Activated naive CD4-positive, alpha-beta T cell treated with anti-CD3 and anti-CD28 coated beads, Interleukin-2, amount 50 U/mL, for 24 hours (primary cell): ENCODE measurements around the gene ERAP2.

ENCODE experiments used
- H3K27ac Mint-ChIP-seq: one replicate; pipeline ENCODE4 v1.8.0; 2021; ENCODE audit warnings: mild to moderate bottlenecking, mixed read lengths
- H3K27me3 Mint-ChIP-seq: one replicate; pipeline ENCODE4 v1.8.0; 2021; ENCODE audit warnings: mixed read lengths
- H3K36me3 Mint-ChIP-seq: one replicate; pipeline ENCODE4 v1.8.0; 2021; ENCODE audit warnings: mixed read lengths
- H3K4me1 Mint-ChIP-seq: one replicate; pipeline ENCODE4 v1.8.0; 2021; ENCODE audit warnings: mixed read lengths
- H3K4me3 Mint-ChIP-seq: one replicate; pipeline ENCODE4 v1.8.0; 2021; ENCODE audit warnings: mild to moderate bottlenecking, mixed read lengths
- H3K9me3 Mint-ChIP-seq: one replicate; pipeline ENCODE4 v1.8.0; 2021; ENCODE audit warnings: mixed read lengths

ERAP2 gene

GRCh38 chr5:96904054-96904931, 28.0 kb downstream of the ERAP2 start:
- Mint-ChIP-seq H3K27ac (peak overlapping the region; percentile 12), H3K9me3 (no peaks in the 10 kb centered on the region), H3K27me3 (no peaks in the 10 kb centered on the region), H3K4me3 (no peak overlapping the region), H3K36me3 (peaks cover 24% of the 10 kb centered on the region), H3K4me1 (peaks cover 39% of the 10 kb centered on the region)

DNA sequence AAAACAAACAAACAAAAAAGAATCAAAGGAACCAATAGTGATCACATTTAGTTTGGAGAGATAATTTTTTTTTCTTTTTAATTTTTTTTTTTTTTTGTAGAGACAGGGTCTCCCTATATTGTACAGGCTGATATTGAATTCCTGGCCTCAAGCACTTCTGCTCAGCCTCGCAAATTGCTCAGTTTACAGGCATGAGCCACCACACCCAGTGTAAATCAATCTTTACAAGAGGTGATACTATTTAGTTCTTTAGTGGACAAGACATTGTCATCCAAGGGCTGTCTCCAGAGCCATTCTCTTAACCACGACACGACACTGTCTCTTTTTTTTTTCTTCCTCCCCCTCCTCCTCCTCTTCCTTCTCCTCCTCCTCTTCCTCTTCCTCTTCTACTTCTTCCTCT, 29.6 kb downstream of the ERAP2 start:
- Mint-ChIP-seq H3K27me3 (no peaks in the 10 kb centered on the region), H3K4me1 (peaks cover 43% of the 10 kb centered on the region), H3K9me3 (no peaks in the 10 kb centered on the region), H3K36me3 (peaks cover 25% of the 10 kb centered on the region), H3K27ac (peak overlapping the region; percentile 64), H3K4me3 (no peak overlapping the region)

- H3K27ac Mint-ChIP-seq: peak overlapping the region; percentile 65
- H3K27me3 Mint-ChIP-seq: no peaks in the 10 kb centered on the region
- H3K4me3 Mint-ChIP-seq: no peak overlapping the region
- peaks cover 28% of the 10 kb centered on the region for H3K4me1 Mint-ChIP-seq
- H3K9me3 Mint-ChIP-seq: no peaks in the 10 kb centered on the region
- H3K36me3 Mint-ChIP-seq: peaks cover 10% of the 10 kb centered on the region
Observed at GRCh38 chr5:96909003-96909402, 32.7 kb downstream of the ERAP2 start.

DNA sequence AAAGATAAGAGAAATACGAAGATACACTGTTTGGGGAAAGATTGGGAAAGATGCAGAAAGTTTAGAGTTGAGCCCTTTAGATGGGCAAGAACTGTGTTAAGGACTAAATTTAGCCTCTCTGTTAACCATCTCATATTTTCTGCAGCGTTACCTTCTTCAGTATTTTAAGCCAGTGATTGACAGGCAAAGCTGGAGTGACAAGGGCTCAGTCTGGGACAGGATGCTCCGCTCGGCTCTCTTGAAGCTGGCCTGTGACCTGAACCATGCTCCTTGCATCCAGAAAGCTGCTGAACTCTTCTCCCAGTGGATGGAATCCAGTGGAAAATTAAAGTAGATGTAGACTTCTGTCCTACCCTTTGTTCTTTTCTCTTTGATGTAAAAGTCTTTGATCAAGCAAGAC, 33.1 kb downstream of the ERAP2 start:
- Mint-ChIP-seq H3K4me1 (peaks cover 28% of the 10 kb centered on the region), H3K27me3 (no peaks in the 10 kb centered on the region), H3K9me3 (no peaks in the 10 kb centered on the region), H3K36me3 (peaks cover 10% of the 10 kb centered on the region), H3K4me3 (no peak overlapping the region), H3K27ac (no peak overlapping the region)

DNA sequence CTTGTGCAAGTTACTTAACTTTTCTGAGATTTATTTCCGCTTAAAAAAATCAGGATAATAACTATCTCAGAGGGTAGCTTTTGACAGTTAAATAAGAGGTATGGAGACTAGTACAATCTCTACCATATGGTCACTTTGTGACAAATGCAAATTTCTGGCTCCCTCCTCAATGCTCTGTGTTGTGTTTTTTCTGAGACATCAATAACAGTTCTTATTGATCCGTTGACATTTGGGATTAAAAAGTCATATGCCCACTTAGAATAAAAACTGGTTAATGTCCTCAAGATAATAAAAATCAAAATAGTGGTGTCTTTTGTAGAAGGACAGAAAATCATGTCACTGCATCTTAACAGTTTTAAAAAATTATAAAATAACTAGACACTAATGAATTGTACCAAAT, 34.8 kb downstream of the ERAP2 start:
- Mint-ChIP-seq H3K27ac (no peak overlapping the region), H3K27me3 (no peaks in the 10 kb centered on the region), H3K9me3 (no peaks in the 10 kb centered on the region), H3K36me3 (peaks cover 13% of the 10 kb centered on the region), H3K4me1 (peaks cover 22% of the 10 kb centered on the region), H3K4me3 (no peak overlapping the region)

GRCh38 chr5:96913233-96913632, 36.9 kb downstream of the ERAP2 start:
- peaks cover 23% of the 10 kb centered on the region for H3K4me1 Mint-ChIP-seq
- H3K27me3 Mint-ChIP-seq: no peaks in the 10 kb centered on the region
- no peak overlapping the region for H3K4me3 Mint-ChIP-seq
- no peak overlapping the region for H3K27ac Mint-ChIP-seq
- H3K36me3 Mint-ChIP-seq: peaks cover 18% of the 10 kb centered on the region
- H3K9me3 Mint-ChIP-seq: no peaks in the 10 kb centered on the region

DNA sequence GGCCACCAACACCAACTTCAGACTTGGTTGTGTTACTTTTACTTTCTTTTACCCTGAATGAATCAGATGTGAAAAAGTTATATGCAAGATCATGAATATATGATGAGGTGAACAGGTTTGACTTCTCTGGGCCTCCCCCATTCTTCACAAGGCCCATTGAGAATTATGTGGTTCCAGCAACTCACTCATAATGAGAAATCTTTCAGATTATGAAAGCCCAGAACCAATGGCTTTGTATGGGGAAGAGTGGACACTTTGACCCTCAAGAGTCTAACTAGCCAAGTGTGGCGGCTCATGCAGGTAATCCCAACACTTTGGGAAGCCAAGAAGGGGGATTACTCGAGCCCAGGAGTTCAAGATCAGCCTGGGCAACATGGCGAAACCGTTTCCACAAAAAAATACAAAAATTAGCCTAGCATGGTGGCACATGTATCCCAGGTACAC, 43.5 kb downstream of the ERAP2 start:
- peaks cover 56% of the 10 kb centered on the region for H3K4me1 Mint-ChIP-seq
- H3K27ac Mint-ChIP-seq: peak overlapping the region; percentile 84
- H3K27me3 Mint-ChIP-seq: no peaks in the 10 kb centered on the region
- H3K4me3 Mint-ChIP-seq: peak overlapping the region; percentile 30
- H3K9me3 Mint-ChIP-seq: no peaks in the 10 kb centered on the region
- peaks cover 27% of the 10 kb centered on the region for H3K36me3 Mint-ChIP-seq

- no peaks in the 10 kb centered on the region for H3K27me3 Mint-ChIP-seq
- peaks cover 25% of the 10 kb centered on the region for H3K36me3 Mint-ChIP-seq
- no peaks in the 10 kb centered on the region for H3K9me3 Mint-ChIP-seq
- H3K4me3 Mint-ChIP-seq: no peak overlapping the region
- H3K27ac Mint-ChIP-seq: peak overlapping the region; percentile 76
- peaks cover 66% of the 10 kb centered on the region for H3K4me1 Mint-ChIP-seq
Observed at GRCh38 chr5:96920744-96921355, 44.5 kb downstream of the ERAP2 start.

DNA sequence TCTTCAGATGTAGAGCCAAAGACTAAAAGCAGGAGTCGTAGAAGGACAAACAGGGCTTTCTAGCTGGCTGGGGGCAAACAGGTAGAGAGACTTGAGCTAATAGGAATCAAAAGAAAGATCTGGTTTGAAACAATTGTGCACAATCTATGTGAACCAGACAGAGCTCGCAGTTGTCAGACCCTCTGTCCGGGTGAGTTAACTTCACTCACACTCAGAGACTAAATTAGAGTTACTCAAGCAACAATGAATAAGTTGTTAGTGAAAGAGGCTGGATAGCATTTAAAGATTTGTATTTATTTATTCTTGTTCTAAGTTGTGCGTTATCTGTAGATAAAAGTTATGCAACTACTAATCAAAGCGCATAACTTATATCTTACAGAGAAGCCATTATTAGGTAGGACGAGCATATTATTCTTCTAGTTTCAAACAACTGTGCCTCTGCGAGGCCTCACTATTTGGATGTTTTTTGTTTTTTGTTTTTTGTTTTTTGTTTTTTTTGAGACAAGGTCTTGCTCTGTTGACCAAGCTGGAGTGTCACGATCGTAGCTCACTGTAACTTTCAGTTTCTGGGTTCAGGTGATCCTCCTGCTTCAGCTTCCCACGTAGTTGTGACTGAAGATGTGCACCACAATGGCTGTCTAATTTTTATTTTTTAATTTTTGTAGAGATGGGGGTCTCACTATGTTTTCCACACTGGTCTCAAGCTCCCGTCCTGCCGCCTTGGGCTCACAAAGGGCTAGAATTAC, 46.4 kb downstream of the ERAP2 start:
- no peaks in the 10 kb centered on the region for H3K9me3 Mint-ChIP-seq
- peaks cover 18% of the 10 kb centered on the region for H3K36me3 Mint-ChIP-seq
- peak overlapping the region; percentile 59 for H3K27ac Mint-ChIP-seq
- H3K27me3 Mint-ChIP-seq: no peaks in the 10 kb centered on the region
- H3K4me1 Mint-ChIP-seq: peaks cover 73% of the 10 kb centered on the region
- no peak overlapping the region for H3K4me3 Mint-ChIP-seq

- H3K27ac Mint-ChIP-seq: peak overlapping the region; percentile 75
- no peaks in the 10 kb centered on the region for H3K9me3 Mint-ChIP-seq
- peak overlapping the region; percentile 23 for H3K4me3 Mint-ChIP-seq
- peaks cover 9% of the 10 kb centered on the region for H3K36me3 Mint-ChIP-seq
- H3K27me3 Mint-ChIP-seq: no peaks in the 10 kb centered on the region
- H3K4me1 Mint-ChIP-seq: peaks cover 75% of the 10 kb centered on the region
Observed at GRCh38 chr5:96924016-96924443, 47.7 kb downstream of the ERAP2 start.

- Mint-ChIP-seq H3K27me3 (no peaks in the 10 kb centered on the region), H3K36me3 (peaks cover 7% of the 10 kb centered on the region), H3K4me3 (no peak overlapping the region), H3K27ac (peak overlapping the region; percentile 78), H3K9me3 (no peaks in the 10 kb centered on the region), H3K4me1 (peaks cover 75% of the 10 kb centered on the region)
Observed at GRCh38 chr5:96926276-96926675, 50.0 kb downstream of the ERAP2 start.

- Mint-ChIP-seq H3K4me1 (peaks cover 77% of the 10 kb centered on the region), H3K27ac (no peak overlapping the region), H3K36me3 (peaks cover 8% of the 10 kb centered on the region), H3K27me3 (no peaks in the 10 kb centered on the region), H3K4me3 (no peak overlapping the region), H3K9me3 (no peaks in the 10 kb centered on the region)
Observed at GRCh38 chr5:96927008-96927407, 50.7 kb downstream of the ERAP2 start.

DNA sequence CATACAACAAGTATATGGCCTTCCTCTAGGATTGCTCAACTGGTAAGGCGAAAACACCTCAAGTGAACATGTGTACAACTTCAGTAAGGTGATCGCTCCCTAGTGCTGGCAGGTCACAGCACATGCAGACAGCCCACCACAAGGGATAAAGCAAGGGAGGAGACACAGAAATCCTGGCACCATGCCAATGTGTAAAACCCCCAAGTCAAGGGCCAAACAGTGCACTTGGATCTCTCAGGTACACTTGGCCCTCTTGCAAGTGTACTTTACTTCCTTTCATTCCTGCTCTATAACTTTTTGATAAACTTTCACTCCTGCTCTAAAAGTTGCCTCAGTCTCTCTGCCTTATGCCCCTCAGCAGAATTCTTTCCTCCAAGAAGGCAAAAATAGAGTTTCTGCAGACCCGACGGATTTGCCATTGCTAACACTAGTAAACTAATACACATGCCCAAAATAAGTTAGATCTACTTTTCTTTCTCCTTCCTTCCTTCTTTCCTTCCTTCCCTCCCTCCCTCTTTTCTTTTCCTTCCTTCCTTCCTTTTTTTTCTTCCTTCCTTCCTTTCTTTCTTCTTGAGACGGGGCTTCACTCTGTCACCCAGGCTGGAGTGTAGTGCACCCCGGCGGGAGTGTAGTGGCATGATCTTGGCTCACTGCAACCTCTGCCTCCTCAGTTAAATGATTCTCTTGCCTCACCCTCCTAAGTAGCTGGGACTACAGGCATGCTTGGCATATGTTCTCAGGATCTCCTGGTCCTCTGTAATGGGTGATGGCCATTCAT, 52.8 kb downstream of the ERAP2 start:
- Mint-ChIP-seq H3K4me1 (peaks cover 83% of the 10 kb centered on the region), H3K4me3 (no peak overlapping the region), H3K27ac (peak overlapping the region; percentile 91)

GRCh38 chr5:96930058-96930457, 53.8 kb downstream of the ERAP2 start:
- H3K27me3 Mint-ChIP-seq: no peaks in the 10 kb centered on the region
- peak overlapping the region; percentile 52 for H3K27ac Mint-ChIP-seq
- peaks cover 79% of the 10 kb centered on the region for H3K4me1 Mint-ChIP-seq

More for the DNA sequence above, 52.8 kb downstream of the ERAP2 start:
- Mint-ChIP-seq H3K27me3 (no peaks in the 10 kb centered on the region), H3K9me3 (no peaks in the 10 kb centered on the region), H3K36me3 (peaks cover 7% of the 10 kb centered on the region)

GRCh38 chr5:96930589-96930988, 54.3 kb downstream of the ERAP2 start:
- peaks cover 74% of the 10 kb centered on the region for H3K4me1 Mint-ChIP-seq
- H3K4me3 Mint-ChIP-seq: no peak overlapping the region
- H3K36me3 Mint-ChIP-seq: peaks cover 5% of the 10 kb centered on the region
- H3K9me3 Mint-ChIP-seq: no peaks in the 10 kb centered on the region
- peak overlapping the region; percentile 52 for H3K27ac Mint-ChIP-seq
- no peaks in the 10 kb centered on the region for H3K27me3 Mint-ChIP-seq

More at GRCh38 chr5:96930058-96930457, 53.8 kb downstream of the ERAP2 start:
- H3K36me3 Mint-ChIP-seq: peaks cover 5% of the 10 kb centered on the region
- H3K4me3 Mint-ChIP-seq: no peak overlapping the region
- no peaks in the 10 kb centered on the region for H3K9me3 Mint-ChIP-seq
